Activated T-cell treated with anti-CD3 and anti-CD28 coated beads for 4 hours (primary cell): Measurements from ENCODE around the gene PC.

Experiments used
- DNase-seq: peaks from one replicate; pipeline ENCODE4 v3.0.0-alpha.2; 2020

Gene PC

GRCh38 chr11:66950112-66950535, 8.1 kb downstream of the PC start:
- DNase-seq, result no peak

- DNase-seq, result no peak
These were observed 19.5 kb downstream of the PC start for GRCh38 chr11:66938582-66939135.

GRCh38 chr11:66937193-66937733, 20.9 kb downstream of the PC start:
- no peak for DNase-seq

GRCh38 chr11:66936311-66936711, 21.9 kb downstream of the PC start:
- no peak for DNase-seq

- DNase-seq, result no peak
These were observed 23.0 kb downstream of the PC start for GRCh38 chr11:66934950-66935779.

GRCh38 chr11:66933531-66933930, 24.7 kb downstream of the PC start:
- DNase-seq, result no peak

GRCh38 chr11:66932543-66932942, 25.6 kb downstream of the PC start:
- DNase-seq, result no peak

GRCh38 chr11:66929753-66930152, 28.4 kb downstream of the PC start:
- DNase-seq, result no peak

- no peak for DNase-seq
These were observed 33.9 kb downstream of the PC start for GRCh38 chr11:66924272-66924671.

GRCh38 chr11:66922551-66922950, 35.6 kb downstream of the PC start:
- DNase-seq, result no peak

GRCh38 chr11:66920978-66921784, 37.0 kb downstream of the PC start:
- no peak for DNase-seq

- DNase-seq, result no peak
These were observed 38.3 kb downstream of the PC start for GRCh38 chr11:66919923-66920322.

GRCh38 chr11:66918741-66919140, 39.4 kb downstream of the PC start:
- DNase-seq, result no peak

- DNase-seq, result no peak
These were observed 42.3 kb downstream of the PC start for GRCh38 chr11:66915866-66916265.

- DNase-seq, result no peak
These were observed 42.9 kb downstream of the PC start for GRCh38 chr11:66915046-66915832.

GRCh38 chr11:66914505-66914904, 43.7 kb downstream of the PC start:
- DNase-seq, result no peak

- no peak for DNase-seq
These were observed 45.3 kb downstream of the PC start for GRCh38 chr11:66912911-66913310.

- DNase-seq, result no peak
These were observed 45.8 kb downstream of the PC start for GRCh38 chr11:66912361-66912760.

- no peak for DNase-seq
These were observed 47.5 kb downstream of the PC start for GRCh38 chr11:66910669-66911068.

- no peak for DNase-seq
These were observed 48.2 kb downstream of the PC start for GRCh38 chr11:66910016-66910415.

GRCh38 chr11:66909181-66909580, 49.0 kb downstream of the PC start:
- DNase-seq, result no peak

GRCh38 chr11:66907751-66908630, 50.2 kb downstream of the PC start:
- no peak for DNase-seq
